Upper lobe of left lung (tissue), 6 donors: Measurements from ENCODE around the gene PDS5A. TPM values are rescaled to one million over a fixed set of nuclear protein-coding genes. Genes with fewer than 3 reads are reported as not detected.
"Not testable (repeated sequence)": the region's sequence is repeated elsewhere in the genome, so short reads cannot be mapped to it uniquely, and the experiment has no call there.

Experiments
- ATAC-seq, 2 donors: fragments of 200-7000 bp; cut with Tn5 transposase; one replicate each; pipeline ENCODE4 v1.9.1; 2022; ENCODE audit warnings: mild to moderate bottlenecking in 2 of 2, moderate library complexity in 2 of 2; ENCODE audit not compliant: low FRiP score in 2 of 2
- DNase-seq, 2 donors: peaks; one replicate each; pipeline ENCODE4 v3.0.0-alpha.2; 2019 to 2020
- H3K27ac ChIP-seq, 4 donors: fragments of 200-600 bp; sonication (generic); one replicate each; pipeline ENCODE4 v1.5.1; 2016 to 2019
- H3K27me3 ChIP-seq, 4 donors: fragments of 200-600 bp; sonication (generic); one replicate each; pipeline ENCODE4 v1.5.1; 2017 to 2019
- H3K36me3 ChIP-seq, 4 donors: fragments of 200-600 bp; sonication (generic); one replicate each; pipeline ENCODE4 v1.5.1; 2016 to 2019
- H3K4me1 ChIP-seq, 4 donors: fragments of 200-600 bp; sonication (generic); one replicate each; pipeline ENCODE4 v1.5.1; 2018 to 2019
- H3K4me3 ChIP-seq, 4 donors: fragments of 200-600 bp; sonication (generic); one replicate each; pipeline ENCODE4 v1.5.1; 2017 to 2019; ENCODE audit warnings: mild to moderate bottlenecking in 2 of 4, moderate library complexity in 1 of 4
- H3K9me3 ChIP-seq, 4 donors: fragments of 200-600 bp; sonication (generic); one replicate each; pipeline ENCODE4 v1.5.1; 2018 to 2019
- EP300 ChIP-seq, 4 donors: sonication (generic); formaldehyde crosslinking; IDR thresholded peaks; one replicate each; pipeline ENCODE4 v1.5.1; 2017; ENCODE audit warnings: antibody characterized with exemption in 4 of 4, control low read depth in 2 of 4
- POLR2A ChIP-seq, 4 donors: fragments of 450-650 bp; IDR thresholded peaks; one replicate each; pipeline ENCODE4 v1.5.1; 2016 to 2017; ENCODE audit warnings: antibody characterized with exemption in 4 of 4, mild to moderate bottlenecking in 2 of 4
- POLR2AphosphoS5 ChIP-seq, 2 donors: sonication (generic); formaldehyde crosslinking; IDR thresholded peaks; one replicate each; pipeline ENCODE4 v1.5.1; 2017; ENCODE audit warnings: antibody characterized with exemption in 2 of 2
- WGBS, 2 donors: methylation state at CpG; one replicate each; pipeline ENCODE4 v1.1.5; 2017 to 2018; 5-methylcytosine and 5-hydroxymethylcytosine counted together
- total RNA-seq, 6 donors: library from RNA; depleted of rRNA in 4 of 6; stranded (reverse); fragments of >200 nt in 4 of 6; gene quantifications; one replicate each; pipeline versions ENCODE4 v1.1.0 to v1.2.1, GENCODE V29; 2016 to 2021
- TF ChIP-seq, protein P1 (sequence below), 6 experiments: fragments of 450-650 bp in 4 of 6; fragments of 200-600 bp in 2 of 6; sonication (generic) in 2 of 6; IDR thresholded peaks; one replicate each; pipeline ENCODE4 v1.5.1; 2016 to 2019; ENCODE audit warnings: antibody characterized with exemption in 6 of 6
- donor health status: DM: no; HTN: no; CAD: no; lungs with moderate emphysema.
- donor health status: DM: no; HTN: yes; CAD: no; lungs with severe emphysema.

PDS5A gene
- total RNA-seq, 6 donors from 2014 or later = 40.3 to 112 (median 69.6) TPM

DNA sequence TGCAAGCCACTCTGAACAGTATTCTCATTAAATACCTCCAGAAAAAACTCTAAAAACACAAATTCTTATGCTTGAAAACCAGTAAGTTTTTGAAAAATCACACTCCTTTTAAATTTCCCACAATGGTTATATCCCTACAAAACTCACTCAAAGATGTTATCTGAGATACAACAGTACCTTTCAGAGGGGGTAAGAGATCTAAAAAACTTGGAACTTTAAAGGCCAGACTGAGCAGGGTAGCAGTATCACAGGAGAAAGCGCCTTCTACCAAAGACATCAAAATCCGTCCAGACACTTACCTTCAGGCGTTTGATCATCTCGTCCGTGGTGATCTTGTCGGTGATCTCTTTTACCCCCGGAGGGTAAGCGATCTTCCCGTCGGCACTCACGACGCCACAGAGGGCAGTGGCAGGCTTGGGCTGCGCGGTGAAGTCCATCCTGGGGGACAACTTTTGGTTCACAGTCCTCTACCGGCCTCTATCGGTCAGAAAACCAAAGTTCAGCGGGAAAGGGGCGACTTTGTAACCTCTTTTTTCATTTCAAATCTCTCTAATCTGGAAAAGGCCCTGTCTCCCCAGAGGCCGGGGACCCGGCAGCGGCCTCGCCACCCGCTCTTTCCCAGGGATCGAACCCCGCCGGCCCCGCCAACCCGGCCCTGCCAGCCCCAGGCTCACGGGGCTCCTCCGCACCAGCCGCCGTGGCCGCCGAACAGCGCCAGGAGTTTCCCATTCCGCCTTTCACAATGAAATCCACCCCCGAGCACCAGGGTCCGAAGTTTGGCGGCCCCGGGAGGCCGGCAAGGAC, 1.4 kb downstream of the PDS5A start:
- no peaks in the 10 kb centered on the region for H3K27me3 ChIP-seq
- H3K27ac ChIP-seq = peak overlapping the region; percentile 91 to 99 (median 95)
- H3K9me3 ChIP-seq = no peaks in the 10 kb centered on the region
- 1 to 2% methylated on average over 28 to 36 of the region's 41 CpGs for WGBS, 2 donors
- peaks cover 6 to 31% (median 9%) of the 10 kb centered on the region in 4 donors for H3K36me3 ChIP-seq
- DNase-seq = peak in 1 of 2 donors; percentile 79
- TF ChIP-seq, protein P1, sequence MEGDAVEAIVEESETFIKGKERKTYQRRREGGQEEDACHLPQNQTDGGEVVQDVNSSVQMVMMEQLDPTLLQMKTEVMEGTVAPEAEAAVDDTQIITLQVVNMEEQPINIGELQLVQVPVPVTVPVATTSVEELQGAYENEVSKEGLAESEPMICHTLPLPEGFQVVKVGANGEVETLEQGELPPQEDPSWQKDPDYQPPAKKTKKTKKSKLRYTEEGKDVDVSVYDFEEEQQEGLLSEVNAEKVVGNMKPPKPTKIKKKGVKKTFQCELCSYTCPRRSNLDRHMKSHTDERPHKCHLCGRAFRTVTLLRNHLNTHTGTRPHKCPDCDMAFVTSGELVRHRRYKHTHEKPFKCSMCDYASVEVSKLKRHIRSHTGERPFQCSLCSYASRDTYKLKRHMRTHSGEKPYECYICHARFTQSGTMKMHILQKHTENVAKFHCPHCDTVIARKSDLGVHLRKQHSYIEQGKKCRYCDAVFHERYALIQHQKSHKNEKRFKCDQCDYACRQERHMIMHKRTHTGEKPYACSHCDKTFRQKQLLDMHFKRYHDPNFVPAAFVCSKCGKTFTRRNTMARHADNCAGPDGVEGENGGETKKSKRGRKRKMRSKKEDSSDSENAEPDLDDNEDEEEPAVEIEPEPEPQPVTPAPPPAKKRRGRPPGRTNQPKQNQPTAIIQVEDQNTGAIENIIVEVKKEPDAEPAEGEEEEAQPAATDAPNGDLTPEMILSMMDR (IDR thresholded peaks at IDR 0.05) = peak; percentile 73 to 88 (median 82)
- TF ChIP-seq POLR2AphosphoS5 (IDR thresholded peaks at IDR 0.05) = no peak
- ATAC-seq = peak; percentile 86 to 91
- peaks cover 21 to 50% (median 34%) of the 10 kb centered on the region in 4 donors for H3K4me1 ChIP-seq
- peak overlapping the region; percentile 82 to 95 (median 88) for H3K4me3 ChIP-seq

DNA sequence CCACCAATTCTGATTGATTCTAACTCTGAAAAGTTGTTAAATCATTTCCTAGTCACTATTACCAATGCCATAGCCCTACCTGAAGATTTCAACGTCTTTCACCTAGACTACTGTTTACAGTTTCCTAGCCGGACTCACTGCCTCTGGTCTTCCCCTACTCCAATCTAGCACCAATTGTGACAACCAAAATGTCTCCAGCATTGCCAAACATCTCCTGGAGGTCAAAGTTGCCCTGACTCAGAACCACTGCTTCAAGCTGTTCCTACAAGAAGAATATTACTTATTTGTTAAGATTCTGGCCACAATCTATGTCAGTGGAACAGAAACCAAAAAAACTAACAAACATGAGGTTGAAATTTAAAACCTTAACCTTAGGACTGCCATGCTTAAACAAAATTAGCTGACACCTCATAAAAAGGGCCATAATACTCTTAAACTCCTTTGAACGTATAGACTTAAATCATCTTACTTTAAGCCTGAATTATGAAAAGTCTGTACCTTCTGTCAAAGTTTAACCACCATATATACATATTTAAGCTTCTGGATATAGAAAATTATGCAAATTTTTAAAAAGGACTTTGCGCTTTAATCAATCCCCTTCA, 2.1 kb downstream of the PDS5A start:
- H3K27me3 ChIP-seq = no peaks in the 10 kb centered on the region
- ATAC-seq = no peak
- peak overlapping the region in 3 of 4 donors; percentile 94 to 99 (median 96) for H3K27ac ChIP-seq
- H3K4me3 ChIP-seq = peak overlapping the region in 2 of 4 donors; percentile 82 to 84
- 54 to 64% methylated on average over 4 of the region's 4 CpGs for WGBS, 2 donors
- peaks cover 21 to 55% (median 37%) of the 10 kb centered on the region in 4 donors for H3K4me1 ChIP-seq
- H3K36me3 ChIP-seq = peaks cover 6 to 31% (median 9%) of the 10 kb centered on the region in 4 donors
- no peaks in the 10 kb centered on the region for H3K9me3 ChIP-seq
- no peak for TF ChIP-seq EP300 (IDR thresholded peaks at IDR 0.05)
- no peak for TF ChIP-seq POLR2A (IDR thresholded peaks at IDR 0.05)
- TF ChIP-seq, protein P1 (IDR thresholded peaks at IDR 0.05) = no peak
- TF ChIP-seq POLR2AphosphoS5 (IDR thresholded peaks at IDR 0.05) = no peak
- DNase-seq = no peak

DNA sequence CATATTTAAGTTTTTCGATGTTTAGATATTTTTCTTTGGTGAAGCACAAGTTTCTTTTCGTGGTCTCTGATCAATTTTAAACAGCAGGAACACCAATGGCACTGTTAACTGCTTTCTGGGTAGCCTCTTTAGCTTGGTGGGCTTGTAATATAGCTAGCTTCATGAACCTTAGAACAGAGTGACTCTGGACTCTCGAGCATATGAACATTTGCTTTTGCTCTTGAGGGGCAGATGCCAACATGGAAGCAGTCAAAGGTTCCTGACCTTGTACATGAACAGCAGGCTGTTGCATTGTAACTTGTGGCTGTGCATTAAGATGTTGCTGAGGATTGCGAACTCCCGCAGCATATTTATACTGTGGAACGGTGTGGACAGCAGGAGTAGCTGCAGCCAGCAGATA, 4.7 kb downstream of the PDS5A start:
- peaks cover 26 to 62% (median 43%) of the 10 kb centered on the region in 4 donors for H3K4me1 ChIP-seq
- peaks cover 6 to 35% (median 9%) of the 10 kb centered on the region in 4 donors for H3K36me3 ChIP-seq
- not testable (repeated sequence) for H3K9me3 ChIP-seq, H3K27me3 ChIP-seq, H3K4me3 ChIP-seq, ATAC-seq, DNase-seq, H3K27ac ChIP-seq
- 76 to 82% methylated on average over 6 of the region's 6 CpGs for WGBS, 2 donors

DNA sequence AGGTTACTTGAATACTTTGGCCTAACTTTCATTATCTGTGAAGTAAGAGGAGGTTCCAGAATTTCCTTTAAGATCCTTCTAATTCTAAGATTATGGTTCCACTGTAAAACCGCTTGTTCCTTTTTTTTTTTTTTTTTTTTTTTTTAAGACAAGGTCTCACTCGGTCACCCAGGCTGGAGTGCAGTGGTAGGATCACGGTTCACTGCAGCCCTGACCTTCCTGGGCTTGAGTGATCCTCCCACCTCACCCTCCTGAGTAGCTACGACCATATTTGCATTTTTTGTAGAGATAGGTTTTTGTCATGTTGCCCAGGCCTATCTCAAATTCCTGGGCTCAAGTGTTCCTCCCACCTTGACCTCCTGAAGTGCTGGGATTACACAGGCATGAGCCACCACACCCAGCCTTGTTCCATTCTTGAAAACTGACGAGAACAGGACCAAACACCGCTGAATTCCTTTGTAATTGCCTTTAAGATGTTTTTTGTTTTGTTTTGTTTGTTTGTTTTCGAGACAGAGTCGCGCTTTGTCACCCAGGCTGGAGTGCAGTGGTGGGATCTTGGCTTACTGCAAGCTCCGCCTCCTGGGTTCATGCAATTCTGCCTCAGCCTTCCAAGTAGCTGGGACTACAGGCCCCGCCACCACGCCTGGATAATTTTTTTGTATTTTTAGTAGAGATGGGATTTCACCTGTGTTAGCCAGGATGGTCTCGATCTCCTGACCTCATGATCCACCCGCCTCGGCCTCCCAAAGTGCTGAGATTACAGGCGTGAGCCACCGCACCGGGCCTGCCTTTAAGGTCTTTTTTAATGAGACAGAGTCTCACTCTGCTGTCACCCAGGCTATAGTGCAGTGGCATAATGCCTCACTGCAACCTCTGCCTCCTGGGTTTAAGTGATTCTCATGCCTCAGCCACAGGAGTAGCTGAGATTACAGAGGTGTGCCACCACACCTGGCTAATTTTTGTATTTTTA, 6.8 kb downstream of the PDS5A start:
- H3K36me3 ChIP-seq = peaks cover 6 to 34% (median 9%) of the 10 kb centered on the region in 4 donors
- peak in 1 of 2 donors; percentile 49 for DNase-seq
- TF ChIP-seq EP300 (IDR thresholded peaks at IDR 0.05) = peak in 1 of 4 donors; percentile 22
- TF ChIP-seq, protein P1 (IDR thresholded peaks at IDR 0.05) = no peak
- TF ChIP-seq POLR2A (IDR thresholded peaks at IDR 0.05) = no peak
- TF ChIP-seq POLR2AphosphoS5 (IDR thresholded peaks at IDR 0.05) = no peak
- WGBS, 2 donors = 65 to 81% methylated on average over 18 of the region's 18 CpGs
- H3K9me3 ChIP-seq = no peaks in the 10 kb centered on the region
- peaks cover 25 to 61% (median 39%) of the 10 kb centered on the region in 4 donors for H3K4me1 ChIP-seq
- H3K27me3 ChIP-seq = no peaks in the 10 kb centered on the region
- H3K27ac ChIP-seq = peak overlapping the region; percentile 62 to 74 (median 72)
- ATAC-seq = peak; percentile 71 to 92
- H3K4me3 ChIP-seq = no peak overlapping the region
